Mesendoderm (in vitro differentiated cells): ENCODE measurements around the gene DCAF15. TPM values are rescaled to one million over a fixed set of nuclear protein-coding genes. Genes with fewer than 3 reads are reported as not detected.
A peak's percentile ranks its signal among the peaks of the same experiment; 100 is the strongest.

Experiments
- DNase-seq: peaks from one replicate; pipeline ENCODE4 v3.0.0; 2013
- H2AK5ac ChIP-seq: 2 replicates; pipeline ENCODE4 v1.6.1; 2013; ENCODE audit warnings: low read length, inconsistent platforms
- H2BK120ac ChIP-seq: 2 replicates; pipeline ENCODE4 v1.6.1; 2013; ENCODE audit warnings: low read depth, mild to moderate bottlenecking, low read length, moderate library complexity, mixed read lengths
- H2BK15ac ChIP-seq: replicated peaks from 2 replicates; pipeline ENCODE4 v1.6.1; 2013; ENCODE audit warnings: low read depth, mild to moderate bottlenecking, moderate library complexity
- H2BK5ac ChIP-seq: 2 replicates; pipeline ENCODE4 v1.6.1; 2013; ENCODE audit warnings: low read length, inconsistent platforms
- H3K18ac ChIP-seq: 2 replicates; pipeline ENCODE4 v1.6.1; 2013; ENCODE audit warnings: mild to moderate bottlenecking, low read length, mixed read lengths
- H3K23ac ChIP-seq: one replicate; pipeline ENCODE4 v1.6.1; 2013; ENCODE audit warnings: low read length
- H3K27ac ChIP-seq: 2 replicates; pipeline ENCODE4 v1.5.1; 2013; ENCODE audit warnings: low read depth, mild to moderate bottlenecking, inconsistent platforms, low read length, moderate library complexity
- H3K27me3 ChIP-seq: 2 replicates; pipeline ENCODE4 v1.6.1; 2013; ENCODE audit warnings: low read length, control low read depth, mild to moderate bottlenecking, inconsistent platforms; ENCODE audit not compliant: insufficient read depth, poor library complexity
- H3K36me3 ChIP-seq: 2 replicates; pipeline ENCODE4 v1.6.1; 2013; ENCODE audit warnings: low read length, inconsistent platforms; ENCODE audit not compliant: control insufficient read depth, insufficient read depth
- H3K4ac ChIP-seq: one replicate; pipeline ENCODE4 v1.6.1; 2013; ENCODE audit warnings: low read depth, mild to moderate bottlenecking, low read length, moderate library complexity
- H3K4me1 ChIP-seq: 2 replicates; pipeline ENCODE4 v1.6.1; 2013; ENCODE audit warnings: low read depth, low read length, inconsistent platforms; ENCODE audit not compliant: control insufficient read depth
- H3K4me2 ChIP-seq: 2 replicates; pipeline ENCODE4 v1.6.1; 2013; ENCODE audit warnings: low read length
- H3K4me3 ChIP-seq: 2 replicates; pipeline ENCODE4 v1.5.1; 2013; ENCODE audit warnings: mild to moderate bottlenecking, low read length
- H3K56ac ChIP-seq: one replicate; pipeline ENCODE4 v1.6.1; 2013; ENCODE audit warnings: low read length
- H3K79me1 ChIP-seq: 2 replicates; pipeline ENCODE4 v1.6.1; 2013; ENCODE audit warnings: low read length, inconsistent platforms
- H3K79me2 ChIP-seq: 2 replicates; pipeline ENCODE4 v1.6.1; 2013; ENCODE audit warnings: mild to moderate bottlenecking, low read length; ENCODE audit not compliant: control insufficient read depth, insufficient read depth
- H3K9ac ChIP-seq: 2 replicates; pipeline ENCODE4 v1.6.1; 2013; ENCODE audit warnings: low read length, inconsistent platforms
- H4K5ac ChIP-seq: one replicate; pipeline ENCODE4 v1.6.1; 2013; ENCODE audit warnings: low read length
- H4K8ac ChIP-seq: one replicate; pipeline ENCODE4 v1.6.1; 2013; ENCODE audit warnings: low read depth, mild to moderate bottlenecking, control low read depth, low read length, moderate library complexity
- WGBS: extraction: QIAGEN DNeasy Blood & Tissue Kit; methylation state at CpG from one replicate; pipeline ENCODE4 v1.1.7; 2013; ENCODE audit warnings: low lambda C conversion rate, missing lambda C conversion rate; ENCODE audit not compliant: insufficient coverage; ENCODE audit errors: extremely low coverage; 5-methylcytosine and 5-hydroxymethylcytosine counted together
- polyA plus RNA-seq, 2 experiments: library from polyadenylated mRNA; stranded (reverse); fragments of 200-250 nt; gene quantifications; one replicate each; pipeline ENCODE4 v1.2.3, GENCODE V29; 2013

DCAF15 gene, protein sequence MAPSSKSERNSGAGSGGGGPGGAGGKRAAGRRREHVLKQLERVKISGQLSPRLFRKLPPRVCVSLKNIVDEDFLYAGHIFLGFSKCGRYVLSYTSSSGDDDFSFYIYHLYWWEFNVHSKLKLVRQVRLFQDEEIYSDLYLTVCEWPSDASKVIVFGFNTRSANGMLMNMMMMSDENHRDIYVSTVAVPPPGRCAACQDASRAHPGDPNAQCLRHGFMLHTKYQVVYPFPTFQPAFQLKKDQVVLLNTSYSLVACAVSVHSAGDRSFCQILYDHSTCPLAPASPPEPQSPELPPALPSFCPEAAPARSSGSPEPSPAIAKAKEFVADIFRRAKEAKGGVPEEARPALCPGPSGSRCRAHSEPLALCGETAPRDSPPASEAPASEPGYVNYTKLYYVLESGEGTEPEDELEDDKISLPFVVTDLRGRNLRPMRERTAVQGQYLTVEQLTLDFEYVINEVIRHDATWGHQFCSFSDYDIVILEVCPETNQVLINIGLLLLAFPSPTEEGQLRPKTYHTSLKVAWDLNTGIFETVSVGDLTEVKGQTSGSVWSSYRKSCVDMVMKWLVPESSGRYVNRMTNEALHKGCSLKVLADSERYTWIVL
- 41.4 TPM for polyA plus RNA-seq (2013, experiment 1 of 2)
- 40.1 TPM for polyA plus RNA-seq (2013, experiment 2 of 2)

DNA sequence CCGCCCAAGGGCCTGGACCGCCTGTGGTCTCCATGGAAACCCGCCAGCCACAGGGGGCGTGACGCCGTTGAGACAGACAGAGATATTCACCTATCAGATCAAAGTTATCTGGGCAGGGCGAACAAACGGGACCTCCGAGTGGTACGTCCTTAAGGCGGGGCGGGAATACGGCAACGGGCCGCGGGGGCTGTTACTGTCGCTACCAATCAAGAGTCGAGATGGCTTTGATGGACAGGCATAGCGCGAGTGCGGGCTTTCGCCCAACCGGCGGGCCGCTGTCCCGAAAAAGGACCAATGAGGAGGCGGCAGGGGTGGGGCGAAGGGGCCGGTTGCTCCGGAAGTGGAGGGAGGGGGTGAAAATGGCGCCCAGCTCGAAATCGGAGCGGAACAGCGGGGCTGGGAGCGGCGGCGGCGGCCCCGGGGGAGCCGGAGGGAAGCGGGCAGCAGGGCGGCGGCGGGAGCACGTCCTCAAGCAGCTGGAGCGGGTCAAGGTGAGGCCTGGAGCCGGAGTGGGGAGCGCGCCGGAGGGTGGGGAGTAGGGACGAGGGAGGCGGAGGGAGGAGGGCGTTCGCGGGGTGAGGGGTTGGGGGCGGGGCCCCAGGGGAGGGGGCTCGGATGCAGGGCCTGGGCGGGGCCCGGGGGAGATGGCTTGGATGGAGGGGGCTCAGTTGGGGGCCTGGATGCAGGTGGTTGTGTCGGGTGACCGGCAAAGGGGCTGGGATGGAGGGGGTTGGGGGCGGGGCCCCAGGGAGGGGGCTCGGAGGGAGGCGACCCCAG, at the start of gene DCAF15:
DCAF15 (plus strand) TSS at position 356 of the 777 bp plus-strand sequence; CDS start at position 360, 4 bp downstream.
- Histone ChIP-seq H4K8ac (peak within 1 kb of the TSS; percentile 76), H3K4me2 (peak within 1 kb of the TSS; percentile 97), H3K27me3 (no peaks in the 10 kb centered on the region), H3K9ac (peak within 1 kb of the TSS; percentile 92), H3K18ac (peak within 1 kb of the TSS; percentile 88), H3K4ac (peak within 1 kb of the TSS; percentile 44), H3K4me3 (peak within 1 kb of the TSS; percentile 76), H4K5ac (no peak within 1 kb of the TSS), H3K23ac (no peak within 1 kb of the TSS), H3K4me1 (peaks cover 3% of the 10 kb centered on the region), H3K36me3 (peaks cover 5% of the 10 kb centered on the region), H2AK5ac (peak within 1 kb of the TSS; percentile 65), H3K56ac (peak within 1 kb of the TSS; percentile 95), H3K79me1 (peaks cover 14% of the 10 kb centered on the region), H3K27ac (peak within 1 kb of the TSS; percentile 88), H2BK5ac (no peak within 1 kb of the TSS), H2BK15ac (no peak within 1 kb of the TSS), H3K79me2 (peaks cover 16% of the 10 kb centered on the region), H2BK120ac (no peak within 1 kb of the TSS)
- WGBS: no CpG with 5 or more reads among the region's 65 CpGs
- peak; percentile 100 for DNase-seq

DNA sequence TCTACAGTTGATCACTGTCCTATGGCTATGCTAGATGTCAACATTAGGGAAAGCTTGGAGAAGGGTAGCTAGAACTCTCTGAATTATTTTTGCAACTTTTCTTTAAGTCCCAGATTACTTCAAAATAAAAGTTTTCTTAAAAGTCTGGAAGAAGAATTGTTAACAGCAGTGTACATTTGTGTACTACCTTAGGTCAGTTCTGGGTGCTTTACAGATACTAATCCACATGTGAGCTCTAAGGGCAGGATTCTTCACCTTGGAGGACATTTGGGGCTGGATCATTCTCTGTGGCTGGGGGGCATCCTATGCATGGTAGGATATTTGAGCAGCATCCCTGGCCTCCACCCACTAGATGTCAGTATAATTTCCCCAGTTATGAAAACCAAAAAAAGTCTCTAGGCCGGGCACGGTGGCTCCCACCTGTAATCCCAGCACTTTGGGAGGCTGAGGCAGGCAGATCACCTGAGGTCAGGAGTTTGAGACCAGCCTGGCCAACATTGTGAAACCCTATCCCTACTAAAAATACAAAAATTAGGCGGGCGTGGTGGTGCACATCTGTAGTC, 49.2 kb upstream of the DCAF15 start:
- Histone ChIP-seq H3K79me1 (no peaks in the 10 kb centered on the region), H4K8ac (no peak overlapping the region), H3K18ac (no peak overlapping the region), H2AK5ac (no peak overlapping the region), H3K4me3 (no peak overlapping the region), H3K36me3 (no peaks in the 10 kb centered on the region), H3K23ac (no peak overlapping the region), H3K4ac (no peak overlapping the region), H2BK120ac (no peak overlapping the region), H3K27ac (no peak overlapping the region), H3K79me2 (no peaks in the 10 kb centered on the region), H2BK15ac (no peak overlapping the region), H3K56ac (no peak overlapping the region), H3K4me2 (no peak overlapping the region), H4K5ac (no peak overlapping the region), H3K4me1 (no peaks in the 10 kb centered on the region), H2BK5ac (no peak overlapping the region), H3K9ac (no peak overlapping the region), H3K27me3 (no peaks in the 10 kb centered on the region)
- no CpG with 5 or more reads among the region's 4 CpGs for WGBS
- DNase-seq: peak; percentile 47

DNA sequence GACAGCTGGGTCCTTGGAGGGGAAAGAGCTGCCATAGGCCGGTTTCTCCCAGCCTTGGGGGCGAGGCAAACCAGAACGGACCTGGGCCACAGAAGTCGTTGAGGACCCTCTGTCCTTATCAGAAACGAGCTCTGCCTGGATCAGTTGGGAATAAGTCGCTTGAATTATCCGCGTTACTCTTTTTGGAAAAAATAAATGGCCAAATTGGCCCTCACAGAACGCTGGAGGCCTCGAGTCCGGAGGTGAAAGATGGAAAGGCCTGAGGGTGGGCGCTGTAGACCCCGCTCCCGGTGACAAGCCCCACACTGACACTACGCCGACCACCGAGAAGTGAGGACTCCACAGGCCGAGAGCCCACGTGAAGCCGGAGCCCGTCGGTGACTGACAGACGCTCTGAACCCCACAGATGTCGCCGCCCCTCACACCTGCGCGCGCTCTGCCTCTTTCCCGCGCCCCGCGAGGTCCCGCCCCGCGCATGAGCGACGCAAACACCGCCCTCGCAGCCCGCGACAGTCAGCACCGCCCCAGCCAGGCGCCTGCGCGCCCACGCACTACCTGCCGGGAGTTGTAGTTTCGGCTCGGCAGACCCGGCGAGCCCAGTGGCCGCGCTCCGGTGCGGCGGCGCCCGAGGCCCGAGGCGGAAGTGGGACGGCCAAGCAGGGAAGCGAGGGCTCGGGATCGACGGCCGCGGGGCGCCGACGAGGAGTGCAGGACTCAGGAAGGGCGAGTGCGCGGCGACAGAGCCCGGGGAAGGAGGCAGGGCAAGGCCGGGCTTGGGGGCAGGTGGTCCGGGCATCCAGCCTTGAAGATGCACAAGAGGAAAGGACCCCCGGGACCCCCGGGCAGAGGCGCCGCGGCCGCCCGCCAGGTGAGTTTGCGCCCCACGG, 46.4 kb upstream of the DCAF15 start, which contains the start of the genes BRME1 and CC2D1A:
BRME1 (minus strand) TSS at position 484 of the 887 bp plus-strand sequence. CDS start 1,225 bp downstream, outside the sequence.
CC2D1A (plus strand) TSS at position 568 of the 887 bp plus-strand sequence; CDS start at position 809, 241 bp downstream.
- Histone ChIP-seq H3K4ac (no peak within 1 kb of the TSS), H3K4me2 (peak within 1 kb of the TSS; percentile 87), H3K18ac (no peak within 1 kb of the TSS), H3K56ac (peak within 1 kb of the TSS; percentile 96), H2BK120ac (no peak within 1 kb of the TSS), H3K4me1 (no peaks in the 10 kb centered on the region), H3K9ac (peak within 1 kb of the TSS; percentile 89), H3K27me3 (no peaks in the 10 kb centered on the region), H3K36me3 (no peaks in the 10 kb centered on the region), H2AK5ac (no peak within 1 kb of the TSS), H2BK5ac (no peak within 1 kb of the TSS), H4K8ac (no peak within 1 kb of the TSS), H3K79me1 (no peaks in the 10 kb centered on the region), H3K23ac (peak within 1 kb of the TSS; percentile 66), H4K5ac (no peak within 1 kb of the TSS), H3K4me3 (peak within 1 kb of the TSS; percentile 86), H3K79me2 (no peaks in the 10 kb centered on the region), H3K27ac (no peak within 1 kb of the TSS), H2BK15ac (no peak within 1 kb of the TSS)
- DNase-seq: peak; percentile 91
- no CpG with 5 or more reads among the region's 86 CpGs for WGBS

DNA sequence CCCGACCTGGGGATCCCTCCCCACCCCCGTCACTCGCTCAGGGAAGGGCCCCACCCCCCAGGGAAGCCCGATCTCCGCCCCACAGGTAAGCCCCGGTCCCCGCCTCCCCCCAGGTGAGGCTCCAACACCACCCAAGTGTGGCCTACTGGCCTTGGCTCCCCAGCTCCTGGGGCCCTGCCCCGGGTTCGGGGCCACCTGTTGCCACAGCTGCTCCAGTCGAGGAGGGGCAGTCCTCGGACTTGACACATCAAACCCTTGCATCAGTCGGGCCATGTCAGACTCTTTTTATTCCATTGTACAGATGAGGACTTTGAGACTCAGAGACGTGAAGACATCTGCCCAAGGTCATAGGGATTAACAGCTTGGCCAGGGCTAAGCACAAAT, 45.8 kb upstream of the DCAF15 start:
- Histone ChIP-seq H3K27ac (no peak overlapping the region), H3K4me2 (peak overlapping the region; percentile 87), H3K27me3 (no peaks in the 10 kb centered on the region), H3K4me1 (no peaks in the 10 kb centered on the region), H2BK5ac (no peak overlapping the region), H2AK5ac (no peak overlapping the region), H3K18ac (no peak overlapping the region), H3K4me3 (peak overlapping the region; percentile 86), H3K36me3 (no peaks in the 10 kb centered on the region), H3K79me2 (no peaks in the 10 kb centered on the region), H2BK15ac (no peak overlapping the region), H3K56ac (peak overlapping the region; percentile 96), H3K23ac (no peak overlapping the region), H4K8ac (no peak overlapping the region), H3K4ac (no peak overlapping the region), H2BK120ac (no peak overlapping the region), H3K9ac (peak overlapping the region; percentile 89), H3K79me1 (no peaks in the 10 kb centered on the region), H4K5ac (no peak overlapping the region)
- no peak for DNase-seq
- WGBS: no CpG with 5 or more reads among the region's 13 CpGs

DNA sequence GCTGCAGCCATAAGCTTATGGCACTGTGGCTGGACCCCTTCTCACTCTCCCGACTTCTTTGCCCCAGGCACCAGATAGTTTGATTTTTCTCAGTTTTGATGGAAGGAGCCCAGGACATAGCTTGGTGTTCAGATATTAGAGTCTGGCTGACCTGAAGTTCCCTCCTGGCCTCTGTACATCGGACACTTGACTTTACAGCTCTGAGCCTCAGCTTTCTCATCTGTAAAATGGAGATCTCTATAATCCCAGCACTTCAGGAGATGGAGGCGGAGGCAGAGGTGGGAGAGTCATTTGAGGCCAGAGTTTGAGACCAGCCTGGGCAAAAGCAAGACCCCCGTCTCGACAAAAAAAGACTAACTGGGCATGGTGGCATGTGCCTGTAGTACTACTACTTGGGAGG, 45.4 kb upstream of the DCAF15 start:
- peak overlapping the region; percentile 96 for H3K56ac ChIP-seq
- no peaks in the 10 kb centered on the region for H3K27me3 ChIP-seq
- H3K36me3 ChIP-seq: no peaks in the 10 kb centered on the region
- no peaks in the 10 kb centered on the region for H3K79me2 ChIP-seq
- H4K8ac ChIP-seq: no peak overlapping the region
- H3K27ac ChIP-seq: no peak overlapping the region
- H3K79me1 ChIP-seq: no peaks in the 10 kb centered on the region
- DNase-seq: no peak
- peak overlapping the region; percentile 89 for H3K9ac ChIP-seq
- H2BK120ac ChIP-seq: no peak overlapping the region
- no peak overlapping the region for H2BK5ac ChIP-seq
- no peaks in the 10 kb centered on the region for H3K4me1 ChIP-seq
- H3K23ac ChIP-seq: no peak overlapping the region
- H3K4ac ChIP-seq: no peak overlapping the region
- H2AK5ac ChIP-seq: no peak overlapping the region
- H4K5ac ChIP-seq: no peak overlapping the region
- H3K4me2 ChIP-seq: peak overlapping the region; percentile 87
- H3K18ac ChIP-seq: no peak overlapping the region
- no peak overlapping the region for H2BK15ac ChIP-seq
- whole genome bisulfite sequencing: no CpG with 5 or more reads among the region's 5 CpGs
- no peak overlapping the region for H3K4me3 ChIP-seq
